Upper lobe of left lung (tissue), 6 donors: Measurements from ENCODE around the gene ZBTB8B. TPM values are rescaled to one million over a fixed set of nuclear protein-coding genes. Genes with fewer than 3 reads are reported as not detected.

Source experiments
- ATAC-seq, 2 donors: fragments of 200-7000 bp; cut with Tn5 transposase; one replicate each; pipeline ENCODE4 v1.9.1; 2022; ENCODE audit warnings: mild to moderate bottlenecking in 2 of 2, moderate library complexity in 2 of 2; ENCODE audit not compliant: low FRiP score in 2 of 2
- DNase-seq, 2 donors: peaks; one replicate each; pipeline ENCODE4 v3.0.0-alpha.2; 2019 to 2020
- H3K27ac ChIP-seq, 4 donors: fragments of 200-600 bp; sonication (generic); one replicate each; pipeline ENCODE4 v1.5.1; 2016 to 2019
- H3K27me3 ChIP-seq, 4 donors: fragments of 200-600 bp; sonication (generic); one replicate each; pipeline ENCODE4 v1.5.1; 2017 to 2019
- H3K36me3 ChIP-seq, 4 donors: fragments of 200-600 bp; sonication (generic); one replicate each; pipeline ENCODE4 v1.5.1; 2016 to 2019
- H3K4me1 ChIP-seq, 4 donors: fragments of 200-600 bp; sonication (generic); one replicate each; pipeline ENCODE4 v1.5.1; 2018 to 2019
- H3K4me3 ChIP-seq, 4 donors: fragments of 200-600 bp; sonication (generic); one replicate each; pipeline ENCODE4 v1.5.1; 2017 to 2019; ENCODE audit warnings: mild to moderate bottlenecking in 2 of 4, moderate library complexity in 1 of 4
- H3K9me3 ChIP-seq, 4 donors: fragments of 200-600 bp; sonication (generic); one replicate each; pipeline ENCODE4 v1.5.1; 2018 to 2019
- CTCF ChIP-seq, 6 experiments: fragments of 450-650 bp in 4 of 6; fragments of 200-600 bp in 2 of 6; sonication (generic) in 2 of 6; IDR thresholded peaks; one replicate each; pipeline ENCODE4 v1.5.1; 2016 to 2019; ENCODE audit warnings: antibody characterized with exemption in 6 of 6
- EP300 ChIP-seq, 4 donors: sonication (generic); formaldehyde crosslinking; IDR thresholded peaks; one replicate each; pipeline ENCODE4 v1.5.1; 2017; ENCODE audit warnings: antibody characterized with exemption in 4 of 4, control low read depth in 2 of 4
- POLR2A ChIP-seq, 4 donors: fragments of 450-650 bp; IDR thresholded peaks; one replicate each; pipeline ENCODE4 v1.5.1; 2016 to 2017; ENCODE audit warnings: antibody characterized with exemption in 4 of 4, mild to moderate bottlenecking in 2 of 4
- POLR2AphosphoS5 ChIP-seq, 2 donors: sonication (generic); formaldehyde crosslinking; IDR thresholded peaks; one replicate each; pipeline ENCODE4 v1.5.1; 2017; ENCODE audit warnings: antibody characterized with exemption in 2 of 2
- WGBS, 2 donors: methylation state at CpG; one replicate each; pipeline ENCODE4 v1.1.5; 2017 to 2018; 5-methylcytosine and 5-hydroxymethylcytosine counted together
- total RNA-seq, 6 donors: library from RNA; depleted of rRNA in 4 of 6; stranded (reverse); fragments of >200 nt in 4 of 6; gene quantifications; one replicate each; pipeline versions ENCODE4 v1.1.0 to v1.2.1, GENCODE V29; 2016 to 2021
- donor health status: DM: no; HTN: no; CAD: no; lungs with moderate emphysema.
- donor health status: DM: no; HTN: yes; CAD: no; lungs with severe emphysema.

ZBTB8B gene
- total RNA-seq, 6 donors from 2014 or later, result under 0.01 to 0.10 (median 0.01) TPM; not detected in 2

DNA sequence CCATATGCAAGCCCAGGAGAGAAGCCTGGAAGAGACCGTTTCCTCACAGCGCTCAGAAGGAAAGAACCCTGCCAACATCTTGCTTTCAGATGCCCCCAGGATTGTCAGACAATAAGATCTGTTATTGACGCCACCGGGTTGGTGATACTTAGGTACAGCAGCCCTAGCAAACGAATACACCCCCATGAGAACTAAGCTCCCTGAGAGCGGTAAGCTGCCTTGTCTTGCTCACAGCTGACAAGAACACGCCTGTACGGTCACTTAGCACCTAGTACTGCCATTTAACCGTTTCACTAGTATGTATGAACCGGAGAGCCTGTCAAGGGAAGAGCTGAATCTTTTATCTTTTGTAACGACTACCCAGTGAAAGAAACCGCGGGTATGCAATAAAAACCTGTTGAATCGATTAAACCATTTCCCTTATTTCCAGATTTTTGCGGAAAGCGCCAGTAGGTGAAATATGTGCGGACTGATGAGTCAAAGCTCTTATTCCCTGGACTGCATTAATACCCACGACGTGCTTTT is 619 bp upstream of the ZBTB8B start:
- Histone ChIP-seq H3K4me3 (peak overlapping the region in 3 of 4 donors; percentile 33 to 58 (median 42)), H3K4me1 (peaks cover 6 to 17% (median 16%) of the 10 kb centered on the region in 4 donors), H3K36me3 (no peaks in the 10 kb centered on the region), H3K27me3 (peaks cover 0 to 15% (median 7%) of the 10 kb centered on the region in 4 donors), H3K27ac (no peak overlapping the region), H3K9me3 (peaks cover 4 to 7% (median 5%) of the 10 kb centered on the region in 4 donors)
- DNase-seq (no peak), ATAC-seq (peak in 1 of 2 donors; percentile 7)
- 5 to 10% methylated on average over 13 to 19 of the region's 19 CpGs for WGBS, 2 donors
- TF ChIP-seq CTCF (IDR thresholded peaks at IDR 0.05) (no peak), POLR2A (IDR thresholded peaks at IDR 0.05) (no peak), POLR2AphosphoS5 (IDR thresholded peaks at IDR 0.05) (no peak), EP300 (IDR thresholded peaks at IDR 0.05) (no peak)

GRCh38 chr1:32465578-32465933 is 684 bp downstream of the ZBTB8B start:
- TF ChIP-seq POLR2AphosphoS5 (IDR thresholded peaks at IDR 0.05) (no peak), CTCF (IDR thresholded peaks at IDR 0.05) (no peak), EP300 (IDR thresholded peaks at IDR 0.05) (no peak), POLR2A (IDR thresholded peaks at IDR 0.05) (no peak)
- WGBS, 2 donors, result 40 to 47% methylated on average over 10 to 11 of the region's 11 CpGs

GRCh38 chr1:32466761-32467160 is 1.9 kb downstream of the ZBTB8B start:
- H3K36me3 ChIP-seq, result no peaks in the 10 kb centered on the region
- no peak overlapping the region for H3K27ac ChIP-seq
- H3K27me3 ChIP-seq, result peaks cover 0 to 15% (median 7%) of the 10 kb centered on the region in 4 donors
- peaks cover 6 to 17% (median 16%) of the 10 kb centered on the region in 4 donors for H3K4me1 ChIP-seq
- DNase-seq (no peak), ATAC-seq (no peak)
- no peak overlapping the region for H3K4me3 ChIP-seq
- H3K9me3 ChIP-seq, result no peaks in the 10 kb centered on the region
- TF ChIP-seq POLR2AphosphoS5 (IDR thresholded peaks at IDR 0.05) (no peak), POLR2A (IDR thresholded peaks at IDR 0.05) (no peak), EP300 (IDR thresholded peaks at IDR 0.05) (no peak), CTCF (IDR thresholded peaks at IDR 0.05) (no peak)
- WGBS, 2 donors, result 84 to 86% methylated on average over 4 of the region's 4 CpGs

More at GRCh38 chr1:32465578-32465933, 684 bp downstream of the ZBTB8B start:
- Histone ChIP-seq H3K4me1 (peaks cover 6 to 17% (median 16%) of the 10 kb centered on the region in 4 donors), H3K36me3 (no peaks in the 10 kb centered on the region), H3K27me3 (peaks cover 0 to 15% (median 7%) of the 10 kb centered on the region in 4 donors), H3K9me3 (no peaks in the 10 kb centered on the region), H3K27ac (no peak overlapping the region), H3K4me3 (peak overlapping the region in 2 of 4 donors; percentile 33 to 58)
- ATAC-seq, result peak in 1 of 2 donors; percentile 8
- DNase-seq, result no peak

GRCh38 chr1:32468791-32469190 is 3.9 kb downstream of the ZBTB8B start:
- no peaks in the 10 kb centered on the region for H3K9me3 ChIP-seq
- H3K27ac ChIP-seq, result no peak overlapping the region
- no peaks in the 10 kb centered on the region for H3K36me3 ChIP-seq
- no peak for ATAC-seq
- H3K4me3 ChIP-seq, result no peak overlapping the region
- DNase-seq, result no peak
- WGBS, 2 donors, result 92 to 96% methylated on average over 8 of the region's 8 CpGs
- peaks cover 6 to 17% (median 16%) of the 10 kb centered on the region in 4 donors for H3K4me1 ChIP-seq
- H3K27me3 ChIP-seq, result peaks cover 0 to 15% (median 7%) of the 10 kb centered on the region in 4 donors
- no peak for TF ChIP-seq POLR2AphosphoS5 (IDR thresholded peaks at IDR 0.05)

DNA sequence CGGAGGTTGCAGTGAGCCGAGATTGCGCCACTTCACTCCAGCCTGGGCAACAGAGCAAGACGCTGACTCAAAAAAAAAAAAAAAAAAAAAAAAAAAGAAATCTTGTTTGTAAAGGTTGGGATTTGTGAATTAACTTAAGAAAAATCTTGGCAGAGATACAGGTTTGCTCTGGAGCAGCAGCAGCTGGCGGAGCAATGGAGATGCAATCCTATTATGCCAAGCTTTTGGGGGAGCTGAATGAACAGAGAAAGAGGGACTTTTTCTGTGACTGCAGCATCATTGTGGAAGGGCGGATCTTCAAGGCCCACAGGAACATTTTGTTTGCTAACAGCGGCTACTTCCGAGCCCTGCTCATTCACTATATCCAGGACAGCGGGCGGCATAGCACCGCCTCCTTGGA is 5.6 kb downstream of the ZBTB8B start:
- no peak for DNase-seq
- WGBS, 2 donors, result 79 to 91% methylated on average over 11 of the region's 11 CpGs

More for the DNA sequence above, 5.6 kb downstream of the ZBTB8B start:
- Histone ChIP-seq H3K4me3 (no peak overlapping the region), H3K36me3 (no peaks in the 10 kb centered on the region), H3K9me3 (no peaks in the 10 kb centered on the region), H3K4me1 (peaks cover under 1 to 3% (median 1%) of the 10 kb centered on the region in 4 donors), H3K27me3 (peaks cover 0 to 10% (median under 1%) of the 10 kb centered on the region in 4 donors), H3K27ac (no peak overlapping the region)
- no peak for TF ChIP-seq POLR2AphosphoS5 (IDR thresholded peaks at IDR 0.05)
- TF ChIP-seq POLR2A (IDR thresholded peaks at IDR 0.05), result no peak
- no peak for TF ChIP-seq EP300 (IDR thresholded peaks at IDR 0.05)
- no peak for TF ChIP-seq CTCF (IDR thresholded peaks at IDR 0.05)
- ATAC-seq, result no peak
